ENCODE results near the gene PKP4.

DNA sequence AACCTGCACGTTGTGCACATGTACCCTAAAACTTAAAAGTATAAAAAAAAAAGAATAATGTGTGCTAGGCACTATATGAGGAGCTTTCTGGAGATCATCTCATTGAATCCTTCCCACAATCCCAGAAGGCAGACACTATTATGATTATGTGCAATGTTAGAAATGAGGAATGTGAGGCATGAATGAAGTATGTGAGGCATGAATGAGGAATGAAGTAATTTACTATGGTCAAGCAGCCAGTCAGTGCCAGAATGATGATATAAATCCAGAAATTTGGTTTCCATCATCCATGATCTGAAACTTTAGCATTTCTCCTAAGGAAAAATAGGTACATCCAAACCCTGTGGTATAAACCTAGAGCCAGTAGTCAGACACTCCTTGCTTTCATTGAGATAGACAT is 42.2 kb upstream of the PKP4 start:
- TF ChIP-seq, protein P1, sequence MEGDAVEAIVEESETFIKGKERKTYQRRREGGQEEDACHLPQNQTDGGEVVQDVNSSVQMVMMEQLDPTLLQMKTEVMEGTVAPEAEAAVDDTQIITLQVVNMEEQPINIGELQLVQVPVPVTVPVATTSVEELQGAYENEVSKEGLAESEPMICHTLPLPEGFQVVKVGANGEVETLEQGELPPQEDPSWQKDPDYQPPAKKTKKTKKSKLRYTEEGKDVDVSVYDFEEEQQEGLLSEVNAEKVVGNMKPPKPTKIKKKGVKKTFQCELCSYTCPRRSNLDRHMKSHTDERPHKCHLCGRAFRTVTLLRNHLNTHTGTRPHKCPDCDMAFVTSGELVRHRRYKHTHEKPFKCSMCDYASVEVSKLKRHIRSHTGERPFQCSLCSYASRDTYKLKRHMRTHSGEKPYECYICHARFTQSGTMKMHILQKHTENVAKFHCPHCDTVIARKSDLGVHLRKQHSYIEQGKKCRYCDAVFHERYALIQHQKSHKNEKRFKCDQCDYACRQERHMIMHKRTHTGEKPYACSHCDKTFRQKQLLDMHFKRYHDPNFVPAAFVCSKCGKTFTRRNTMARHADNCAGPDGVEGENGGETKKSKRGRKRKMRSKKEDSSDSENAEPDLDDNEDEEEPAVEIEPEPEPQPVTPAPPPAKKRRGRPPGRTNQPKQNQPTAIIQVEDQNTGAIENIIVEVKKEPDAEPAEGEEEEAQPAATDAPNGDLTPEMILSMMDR (conservative IDR thresholded peaks at IDR 0.05; ENCODE audit: low read depth in 2 of 2), result no peak
- TF ChIP-seq, protein P2, sequence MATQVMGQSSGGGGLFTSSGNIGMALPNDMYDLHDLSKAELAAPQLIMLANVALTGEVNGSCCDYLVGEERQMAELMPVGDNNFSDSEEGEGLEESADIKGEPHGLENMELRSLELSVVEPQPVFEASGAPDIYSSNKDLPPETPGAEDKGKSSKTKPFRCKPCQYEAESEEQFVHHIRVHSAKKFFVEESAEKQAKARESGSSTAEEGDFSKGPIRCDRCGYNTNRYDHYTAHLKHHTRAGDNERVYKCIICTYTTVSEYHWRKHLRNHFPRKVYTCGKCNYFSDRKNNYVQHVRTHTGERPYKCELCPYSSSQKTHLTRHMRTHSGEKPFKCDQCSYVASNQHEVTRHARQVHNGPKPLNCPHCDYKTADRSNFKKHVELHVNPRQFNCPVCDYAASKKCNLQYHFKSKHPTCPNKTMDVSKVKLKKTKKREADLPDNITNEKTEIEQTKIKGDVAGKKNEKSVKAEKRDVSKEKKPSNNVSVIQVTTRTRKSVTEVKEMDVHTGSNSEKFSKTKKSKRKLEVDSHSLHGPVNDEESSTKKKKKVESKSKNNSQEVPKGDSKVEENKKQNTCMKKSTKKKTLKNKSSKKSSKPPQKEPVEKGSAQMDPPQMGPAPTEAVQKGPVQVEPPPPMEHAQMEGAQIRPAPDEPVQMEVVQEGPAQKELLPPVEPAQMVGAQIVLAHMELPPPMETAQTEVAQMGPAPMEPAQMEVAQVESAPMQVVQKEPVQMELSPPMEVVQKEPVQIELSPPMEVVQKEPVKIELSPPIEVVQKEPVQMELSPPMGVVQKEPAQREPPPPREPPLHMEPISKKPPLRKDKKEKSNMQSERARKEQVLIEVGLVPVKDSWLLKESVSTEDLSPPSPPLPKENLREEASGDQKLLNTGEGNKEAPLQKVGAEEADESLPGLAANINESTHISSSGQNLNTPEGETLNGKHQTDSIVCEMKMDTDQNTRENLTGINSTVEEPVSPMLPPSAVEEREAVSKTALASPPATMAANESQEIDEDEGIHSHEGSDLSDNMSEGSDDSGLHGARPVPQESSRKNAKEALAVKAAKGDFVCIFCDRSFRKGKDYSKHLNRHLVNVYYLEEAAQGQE (IDR thresholded peaks at IDR 0.05; ENCODE audit: unreplicated experiment), result no peak
- TF ChIP-seq POLR2AphosphoS5 (IDR thresholded peaks at IDR 0.05; ENCODE audit: low read depth), result no peak
